ENCODE results near the gene NXPH4. TPM values are rescaled to one million over a fixed set of nuclear protein-coding genes. Genes with fewer than 3 reads are reported as not detected.

The NXPH4 gene
- total and polyA plus RNA-seq, 10 of the 15 experiments (the other 5 are each of a cell fraction or from before 2014, with no cell fraction given) = 0.03 to 0.26 TPM; not detected in 8

DNA sequence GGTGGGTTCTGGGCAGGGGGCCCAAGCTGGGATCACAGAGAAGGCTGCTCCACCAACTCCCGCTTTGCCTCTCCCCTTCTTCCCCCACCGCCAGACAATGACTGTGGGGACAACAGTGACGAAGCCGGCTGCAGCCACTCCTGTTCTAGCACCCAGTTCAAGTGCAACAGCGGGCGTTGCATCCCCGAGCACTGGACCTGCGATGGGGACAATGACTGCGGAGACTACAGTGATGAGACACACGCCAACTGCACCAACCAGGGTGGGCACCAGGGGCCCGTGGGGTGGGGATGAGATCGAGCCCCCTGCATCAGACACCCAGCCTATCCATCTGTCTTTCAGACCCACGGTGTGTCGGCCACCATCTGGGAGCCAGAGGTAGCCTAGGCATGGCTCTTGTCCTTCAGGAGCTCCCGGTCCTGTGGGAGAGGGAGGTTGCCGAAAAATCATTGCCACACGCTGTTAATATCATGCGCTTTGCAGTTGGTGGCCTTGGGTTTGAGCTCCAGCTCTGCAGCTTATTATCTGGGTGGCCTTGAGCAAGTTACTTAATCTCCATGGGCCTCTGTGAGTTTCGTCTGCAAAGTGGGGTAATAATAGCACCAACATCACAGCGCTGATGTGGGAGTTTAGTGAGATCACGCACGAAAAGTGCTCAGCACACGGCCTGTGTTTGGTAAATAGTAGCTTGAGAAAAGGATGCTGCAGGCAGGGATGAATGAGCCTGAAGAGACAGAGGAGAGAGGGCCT, 47.4 kb upstream of the NXPH4 start:
- ChIA-PET POLR2A (interaction anchor here (0.5 kb wide), 1 partner anchor 16 kb away, joined by 4 read pairs; no protein-coding TSS in a partner anchor), SMC1A (ENCODE audit: uncharacterized antibody, unreplicated experiment) (interaction anchor here (1.2 kb wide), 1 partner anchor 45 kb away, joined by 3 read pairs; no protein-coding TSS in a partner anchor), RAD21 (ENCODE audit: unreplicated experiment) (interaction anchor here (0.6 to 1.6 kb wide), 2 partner anchors 41 to 45 kb away, joined by 4 read pairs; no protein-coding TSS in a partner anchor), CTCF (interaction anchor here (1.0 to 1.5 kb wide), 4 partner anchors 14 to 69 kb away, joined by 3 to 6 read pairs (median 4); no protein-coding TSS in a partner anchor)
- Histone ChIP-seq H4K20me1 (ENCODE audit: control insufficient read depth, insufficient read depth) (peaks cover 3% of the 10 kb centered on the region; the same call in 1 of the 2 replicates), H3K27me3 (replicated peaks in 1 of 2; ENCODE audit: control insufficient read depth in 2 of 2, insufficient read depth in 2 of 2, low read length in 1 of 2) (no peaks in the 10 kb centered on the region), H3K79me2 (ENCODE audit: control insufficient read depth, insufficient read depth, low read length) (no peaks in the 10 kb centered on the region), H3K4me3 (no peak overlapping the region), H3K4me2 (ENCODE audit: control insufficient read depth, insufficient read depth) (no peak overlapping the region), H3K9me3 (replicated peaks; ENCODE audit: control insufficient read depth, insufficient read depth, low read length) (no peaks in the 10 kb centered on the region), H2AFZ (ENCODE audit: control insufficient read depth, low read depth, low read length) (no peak overlapping the region), H3K36me3 (ENCODE audit: control insufficient read depth in 2 of 2, insufficient read depth in 2 of 2, low read length in 1 of 2) (no peaks in the 10 kb centered on the region), H3K4me1 (ENCODE audit: control insufficient read depth, insufficient read depth, low read length) (no peaks in the 10 kb centered on the region; the same call in 1 of the 2 replicates), H3K27ac (ENCODE audit: control insufficient read depth, insufficient read depth) (no peak overlapping the region), H3K9ac (ENCODE audit: control insufficient read depth, insufficient read depth, low read length) (no peak overlapping the region)
- BruUV-seq (replicated peaks) = no TSS peak
- in situ Hi-C loops (cut with MboI) (no loop called here), intact Hi-C loops (cut with micrococcal nuclease; ENCODE audit: unreplicated experiment) (no loop called here)
- FAIRE-seq (no peak), ATAC-seq (no peak), DNase-seq (ENCODE audit: low read depth, low spot score) (no peak)
- 47% methylated on average over 23 of the region's 23 CpGs for WGBS (ENCODE audit: insufficient coverage, insufficient replicate concordance, low lambda C conversion rate, missing lambda C conversion rate)
- TF ChIP-seq SMAD5 (IDR thresholded peaks at IDR 0.05; ENCODE audit: low read depth) (no peak), HDAC2 (IDR thresholded peaks at IDR 0.05) (no peak), EZH2 (IDR thresholded peaks at IDR 0.05; ENCODE audit: borderline replicate concordance, control insufficient read depth, low read depth, low read length) (no peak), HDAC6 (IDR thresholded peaks at IDR 0.05; ENCODE audit: unreplicated experiment) (no peak), STAT1 (conservative IDR thresholded peaks at IDR 0.05) (no peak), SREBF1 (IDR thresholded peaks at IDR 0.05; ENCODE audit: low read length) (no peak), YY1 (IDR thresholded peaks at IDR 0.05; ENCODE audit: low read depth, low read length) (no peak), CTCF (IDR thresholded peaks at IDR 0.05 in 2 of 3, conservative IDR thresholded peaks at IDR 0.05 in 1 of 3; ENCODE audit: control insufficient read depth in 2 of 3, extremely low read depth in 1 of 3, insufficient read depth in 1 of 3, low read depth in 3 of 3, low read length in 3 of 3) (no peak), PAX8 (IDR thresholded peaks at IDR 0.05) (no peak), RB1 (IDR thresholded peaks at IDR 0.05; ENCODE audit: borderline replicate concordance) (no peak), RFX5 (IDR thresholded peaks at IDR 0.05; ENCODE audit: low read depth, low read length) (no peak), NR2C2 (IDR thresholded peaks at IDR 0.05; ENCODE audit: borderline replicate concordance, control insufficient read depth, insufficient read length, low read depth) (no peak), PAX5 (IDR thresholded peaks at IDR 0.05; ENCODE audit: borderline replicate concordance, low read depth, low read length) (no peak), SPI1 (IDR thresholded peaks at IDR 0.05; ENCODE audit: borderline replicate concordance, insufficient read depth, low read depth, low read length) (no peak)
- TF ChIP-seq, protein P1, sequence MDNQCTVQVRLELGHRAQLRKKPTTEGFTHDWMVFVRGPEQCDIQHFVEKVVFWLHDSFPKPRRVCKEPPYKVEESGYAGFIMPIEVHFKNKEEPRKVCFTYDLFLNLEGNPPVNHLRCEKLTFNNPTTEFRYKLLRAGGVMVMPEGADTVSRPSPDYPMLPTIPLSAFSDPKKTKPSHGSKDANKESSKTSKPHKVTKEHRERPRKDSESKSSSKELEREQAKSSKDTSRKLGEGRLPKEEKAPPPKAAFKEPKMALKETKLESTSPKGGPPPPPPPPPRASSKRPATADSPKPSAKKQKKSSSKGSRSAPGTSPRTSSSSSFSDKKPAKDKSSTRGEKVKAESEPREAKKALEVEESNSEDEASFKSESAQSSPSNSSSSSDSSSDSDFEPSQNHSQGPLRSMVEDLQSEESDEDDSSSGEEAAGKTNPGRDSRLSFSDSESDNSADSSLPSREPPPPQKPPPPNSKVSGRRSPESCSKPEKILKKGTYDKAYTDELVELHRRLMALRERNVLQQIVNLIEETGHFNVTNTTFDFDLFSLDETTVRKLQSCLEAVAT (IDR thresholded peaks at IDR 0.05) = no peak
- TF ChIP-seq, protein P2, sequence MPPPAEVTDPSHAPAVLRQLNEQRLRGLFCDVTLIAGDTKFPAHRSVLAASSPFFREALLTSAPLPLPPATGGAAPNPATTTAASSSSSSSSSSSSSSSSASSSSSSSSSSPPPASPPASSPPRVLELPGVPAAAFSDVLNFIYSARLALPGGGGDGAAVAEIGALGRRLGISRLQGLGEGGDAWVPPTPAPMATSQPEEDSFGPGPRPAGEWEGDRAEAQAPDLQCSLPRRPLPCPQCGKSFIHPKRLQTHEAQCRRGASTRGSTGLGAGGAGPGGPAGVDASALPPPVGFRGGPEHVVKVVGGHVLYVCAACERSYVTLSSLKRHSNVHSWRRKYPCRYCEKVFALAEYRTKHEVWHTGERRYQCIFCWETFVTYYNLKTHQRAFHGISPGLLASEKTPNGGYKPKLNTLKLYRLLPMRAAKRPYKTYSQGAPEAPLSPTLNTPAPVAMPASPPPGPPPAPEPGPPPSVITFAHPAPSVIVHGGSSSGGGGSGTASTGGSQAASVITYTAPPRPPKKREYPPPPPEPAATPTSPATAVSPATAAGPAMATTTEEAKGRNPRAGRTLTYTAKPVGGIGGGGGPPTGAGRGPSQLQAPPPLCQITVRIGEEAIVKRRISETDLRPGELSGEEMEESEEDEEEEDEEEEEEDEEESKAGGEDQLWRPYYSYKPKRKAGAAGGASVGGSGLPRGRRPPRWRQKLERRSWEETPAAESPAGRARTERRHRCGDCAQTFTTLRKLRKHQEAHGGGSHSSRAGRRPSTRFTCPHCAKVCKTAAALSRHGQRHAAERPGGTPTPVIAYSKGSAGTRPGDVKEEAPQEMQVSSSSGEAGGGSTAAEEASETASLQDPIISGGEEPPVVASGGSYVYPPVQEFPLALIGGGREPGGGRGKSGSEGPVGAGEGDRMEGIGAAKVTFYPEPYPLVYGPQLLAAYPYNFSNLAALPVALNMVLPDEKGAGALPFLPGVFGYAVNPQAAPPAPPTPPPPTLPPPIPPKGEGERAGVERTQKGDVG (CRISPR knock-in tag; IDR thresholded peaks at IDR 0.05) = no peak
